RKO (cell line): ENCODE data around the gene LRTM2.
"Not testable (repeated sequence)": the region's sequence is repeated elsewhere in the genome, so short reads cannot be mapped to it uniquely, and the experiment has no call there.

Experiments
- DNase-seq: peaks from one replicate; pipeline ENCODE4 v3.0.0-alpha.2; 2016; ENCODE audit warnings: low spot score

Gene LRTM2

GRCh38 chr12:1811281-1811947 is 9.0 kb upstream of the LRTM2 start:
- DNase-seq = no peak

GRCh38 chr12:1811948-1812291 is 8.4 kb upstream of the LRTM2 start:
- DNase-seq = no peak

GRCh38 chr12:1812650-1813302 is 7.6 kb upstream of the LRTM2 start:
- DNase-seq = no peak

GRCh38 chr12:1814266-1814665 is 6.1 kb upstream of the LRTM2 start:
- DNase-seq = no peak

DNA sequence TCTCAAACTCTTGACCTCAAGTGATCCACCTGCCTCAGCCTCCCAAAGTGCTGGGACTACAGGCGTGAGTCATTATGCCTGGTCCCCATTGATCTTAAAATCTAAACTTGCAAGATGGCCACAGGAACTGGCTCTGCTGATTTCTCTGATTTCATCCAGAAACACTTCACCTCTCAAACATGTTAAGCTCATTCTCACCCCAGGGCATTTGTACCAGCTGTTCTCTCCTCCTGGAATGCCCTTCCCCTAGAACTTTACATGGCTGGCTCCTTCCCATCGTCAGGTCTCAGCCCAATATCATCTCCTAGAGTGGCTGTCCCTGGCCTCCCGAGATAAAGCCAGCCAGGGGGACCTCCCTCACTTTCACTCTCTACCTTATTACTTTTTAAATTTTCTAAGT is 5.3 kb upstream of the LRTM2 start:
- DNase-seq = no peak

DNA sequence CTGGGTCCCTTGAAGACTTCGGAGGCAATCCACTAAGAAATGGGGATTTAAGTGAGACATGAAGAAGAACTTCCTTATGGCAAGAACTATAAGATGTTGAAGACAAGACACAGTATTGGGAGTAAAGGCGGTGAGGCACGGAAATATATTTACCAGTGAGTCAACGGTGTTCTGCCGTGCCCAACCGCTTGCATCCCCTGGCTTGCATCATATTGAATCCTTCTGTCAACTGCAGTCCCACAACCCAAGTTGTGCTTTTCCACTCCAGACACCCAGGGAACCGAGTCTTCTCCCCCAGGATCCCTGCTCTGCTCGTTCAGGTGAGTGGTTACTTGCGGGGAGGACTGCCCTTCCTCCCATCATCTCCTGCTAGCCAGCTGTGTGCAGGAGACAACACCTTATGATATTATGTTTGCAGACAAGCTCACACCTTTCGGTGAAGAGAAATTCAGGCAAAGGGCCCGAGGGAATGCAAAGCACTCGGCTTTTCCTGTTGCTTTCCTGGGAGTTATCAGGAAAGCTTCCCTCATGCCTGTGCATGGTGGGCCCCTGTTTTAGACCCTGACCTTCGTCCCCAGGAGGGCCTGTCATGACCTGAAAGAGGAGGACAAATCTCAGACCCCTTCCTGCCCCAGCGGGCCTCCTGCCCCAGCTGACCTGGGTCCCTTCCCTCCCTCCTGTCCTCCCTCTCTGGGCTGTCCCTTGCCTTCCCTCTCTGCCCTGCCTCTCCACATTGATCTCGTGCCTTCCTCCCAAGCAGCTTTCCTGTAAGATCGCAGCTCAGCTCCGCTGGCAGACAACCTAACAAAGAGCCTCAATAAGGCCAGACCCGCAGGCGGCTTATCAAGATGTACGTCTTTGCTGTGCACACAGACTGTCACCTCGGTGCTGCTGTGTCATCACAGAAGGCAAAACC is 4.3 kb upstream of the LRTM2 start:
- no peak for DNase-seq

- no peak for DNase-seq
These were observed 3.5 kb upstream of the LRTM2 start for GRCh38 chr12:1816730-1817348.

DNA sequence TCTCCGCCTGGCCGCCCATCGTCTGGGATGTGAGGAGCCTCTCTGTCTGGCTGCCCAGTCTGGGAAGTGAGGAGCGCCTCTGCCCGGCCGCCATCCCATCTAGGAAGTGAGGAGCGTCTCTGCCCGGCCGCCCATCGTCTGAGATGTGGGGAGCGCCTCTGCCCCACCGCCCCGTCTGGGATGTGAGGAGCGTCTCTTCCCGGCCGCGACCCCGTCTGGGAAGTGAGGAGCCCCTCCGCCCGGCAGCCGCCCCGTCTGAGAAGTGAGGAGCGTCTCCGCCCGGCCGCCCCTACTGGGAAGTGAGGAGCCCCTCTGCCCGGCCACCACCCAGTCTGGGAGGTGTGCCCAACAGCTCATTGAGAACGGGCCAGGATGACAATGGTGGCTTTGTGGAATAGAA is 2.4 kb upstream of the LRTM2 start:
- not testable (repeated sequence) for DNase-seq

GRCh38 chr12:1819050-1819449 is 1.3 kb upstream of the LRTM2 start:
- no peak for DNase-seq

DNA sequence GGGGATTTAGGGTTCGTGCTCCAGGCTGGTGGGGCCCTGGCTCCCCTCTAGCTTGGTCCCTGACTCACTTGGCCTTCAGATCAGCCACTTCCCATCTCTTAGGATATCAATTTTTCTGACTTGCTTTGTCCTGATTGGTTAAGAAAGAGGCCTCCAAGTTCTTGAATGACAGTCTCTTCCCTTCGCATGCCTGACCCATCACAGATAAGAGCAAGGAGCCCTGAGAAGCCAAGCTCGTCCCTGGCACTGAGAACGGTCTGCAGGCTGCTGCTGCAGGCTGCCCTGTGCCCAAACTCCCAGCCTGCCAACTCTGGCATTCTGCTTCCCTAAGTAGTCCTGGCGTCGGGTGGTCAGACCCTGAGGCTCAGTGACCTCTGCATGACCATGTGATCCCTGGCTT is 794 bp upstream of the LRTM2 start:
- DNase-seq = no peak

- no peak for DNase-seq
These were observed 529 bp downstream of the LRTM2 start for GRCh38 chr12:1820896-1821291.

DNA sequence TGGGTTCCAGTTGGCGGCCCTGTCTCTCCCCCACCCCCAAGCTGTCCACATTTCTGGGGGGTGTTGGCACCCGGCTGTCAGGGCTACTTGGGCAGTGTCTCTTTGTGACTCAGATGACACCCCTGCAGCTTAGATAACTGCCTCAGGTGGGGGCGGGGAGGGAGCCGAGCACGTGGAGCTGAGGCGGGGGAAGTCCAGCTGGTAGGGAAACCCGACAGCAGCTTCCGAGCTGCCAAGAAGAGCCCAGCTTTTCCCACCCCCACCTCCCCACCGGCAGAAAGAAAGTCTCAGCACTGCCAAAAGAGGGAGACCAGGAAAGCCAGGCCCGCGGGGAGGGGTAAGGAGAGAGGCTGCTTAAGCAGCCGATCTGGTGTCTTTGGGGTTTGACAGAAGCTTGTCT is 1.4 kb downstream of the LRTM2 start:
- no peak for DNase-seq

GRCh38 chr12:1822699-1823098 is 2.3 kb downstream of the LRTM2 start:
- no peak for DNase-seq

DNA sequence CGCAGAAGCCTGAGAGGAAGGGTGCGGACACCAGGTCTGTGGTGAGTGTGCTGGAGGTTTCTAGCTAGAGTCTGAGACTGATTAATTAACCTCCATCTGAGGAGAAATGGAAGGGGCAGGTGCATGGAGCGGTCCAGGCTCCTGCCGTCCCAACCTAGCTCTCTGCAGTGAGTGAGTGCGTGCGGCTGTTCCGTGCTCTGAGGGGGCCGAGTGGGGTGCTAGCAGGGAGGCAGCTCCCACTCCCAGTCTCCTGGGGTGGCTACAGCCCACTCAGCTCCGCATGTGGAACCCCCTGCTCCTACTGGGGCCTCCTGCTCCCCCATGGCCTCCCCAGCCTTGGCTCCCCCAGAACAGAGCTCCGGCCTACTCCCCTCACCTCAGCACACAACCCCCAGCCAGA is 2.9 kb downstream of the LRTM2 start:
- no peak for DNase-seq

- no peak for DNase-seq
These were observed 5.2 kb downstream of the LRTM2 start for GRCh38 chr12:1825382-1826102.

- DNase-seq = no peak
These were observed 6.0 kb downstream of the LRTM2 start for GRCh38 chr12:1826401-1826800.

- no peak for DNase-seq
These were observed 6.7 kb downstream of the LRTM2 start for GRCh38 chr12:1826867-1827705.

DNA sequence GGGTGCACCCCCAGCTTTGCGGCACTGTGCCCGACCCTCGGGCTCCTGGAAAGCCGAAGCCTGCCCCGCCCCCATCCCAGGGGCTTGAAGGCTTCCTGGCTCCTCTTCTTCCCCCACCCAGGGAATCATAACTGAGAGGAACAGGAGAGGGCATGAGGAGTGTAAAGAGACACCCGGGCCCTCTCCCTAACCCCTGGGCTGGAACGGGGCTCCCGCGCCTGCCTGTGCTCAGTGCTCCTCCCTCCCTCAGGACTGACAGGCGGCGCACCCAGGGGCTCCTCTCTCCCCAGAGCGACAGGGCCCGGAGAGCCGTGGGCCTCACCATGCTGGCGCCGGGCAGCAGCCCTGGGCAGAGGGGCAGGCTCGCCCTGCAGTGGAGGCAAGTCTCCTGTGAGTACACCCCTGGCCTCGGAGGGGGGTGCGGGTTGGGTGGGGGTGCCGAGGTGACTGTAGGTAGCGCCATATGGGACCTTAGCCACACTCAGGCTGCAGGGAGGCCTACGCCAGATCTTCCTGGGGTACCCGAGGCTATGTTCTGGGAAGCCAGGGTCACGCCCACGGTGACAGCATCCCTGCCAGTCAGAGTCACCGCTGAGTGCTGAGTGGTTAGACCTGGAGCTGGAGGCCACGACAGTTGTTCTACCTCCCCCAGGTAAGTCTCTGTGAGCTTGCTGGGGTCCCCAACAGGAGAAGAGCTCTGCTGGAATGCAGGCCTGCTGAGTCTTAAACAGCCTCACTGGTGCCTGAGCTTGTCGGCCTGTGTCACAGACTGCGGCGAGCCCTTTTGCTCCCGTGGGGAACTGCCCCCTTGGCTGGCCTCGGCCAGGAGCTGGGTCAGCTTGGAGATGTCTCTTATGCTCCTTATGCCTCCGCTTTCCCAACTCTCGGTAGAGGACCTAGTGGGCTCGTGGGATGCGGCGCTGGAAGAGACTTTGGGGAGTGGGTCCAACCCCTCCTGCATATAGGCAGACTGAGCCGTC is 7.8 kb downstream of the LRTM2 start:
- DNase-seq = no peak

DNA sequence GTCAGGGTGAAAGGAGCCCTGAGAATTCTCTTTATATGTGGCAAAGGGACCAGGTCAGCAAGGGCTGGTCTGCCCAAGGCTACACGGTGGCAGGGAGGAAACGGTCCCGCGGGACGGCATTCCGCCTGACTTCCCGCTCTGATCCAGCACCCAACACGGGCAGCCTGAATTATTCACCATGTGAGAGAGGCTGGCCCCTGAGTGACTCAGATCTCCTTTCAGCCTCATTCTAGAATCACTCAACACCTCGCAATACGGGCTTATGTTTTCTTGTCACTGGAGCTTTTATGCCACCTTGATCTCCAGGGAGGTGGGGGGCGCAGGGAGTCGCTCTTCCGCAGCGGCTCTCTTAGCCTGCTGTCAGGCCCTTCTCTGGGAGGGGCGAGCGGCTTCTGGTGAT is 8.5 kb downstream of the LRTM2 start:
- DNase-seq = no peak
